ENCODE data around the gene ICAM5.

GRCh38 chr19:10295847-10296591 is 6.3 kb downstream of the ICAM5 start:
- TF ChIP-seq CTCF (IDR thresholded peaks at IDR 0.05) (no peak), TEAD4 (CRISPR knock-in tag; IDR thresholded peaks at IDR 0.05) (no peak), ZNF232 (CRISPR knock-in tag; IDR thresholded peaks at IDR 0.05) (no peak), MAX (CRISPR knock-in tag; IDR thresholded peaks at IDR 0.05) (no peak), USF1 (CRISPR knock-in tag; IDR thresholded peaks at IDR 0.05) (no peak), ZNF263 (CRISPR knock-in tag; IDR thresholded peaks at IDR 0.05; ENCODE audit: low read depth) (no peak), GRHL2 (CRISPR knock-in tag; IDR thresholded peaks at IDR 0.05; ENCODE audit: insufficient replicate concordance, severe bottlenecking) (no peak), FOXP4 (CRISPR knock-in tag; IDR thresholded peaks at IDR 0.05) (peak; percentile 71), ATF2 (CRISPR knock-in tag; IDR thresholded peaks at IDR 0.05; ENCODE audit: borderline replicate concordance, low read depth) (no peak), CREM (CRISPR knock-in tag; IDR thresholded peaks at IDR 0.05) (no peak), NR3C1 (CRISPR knock-in tag; conservative IDR thresholded peaks at IDR 0.05; ENCODE audit: low read depth) (no peak), ZNF219 (CRISPR knock-in tag; IDR thresholded peaks at IDR 0.05; ENCODE audit: borderline replicate concordance) (no peak), IRF1 (CRISPR knock-in tag; IDR thresholded peaks at IDR 0.05) (no peak)

All from WTC11 (cell line).